NCI-H146 treated with DMSO at 0.1 percent for 48 hours (cell line): ENCODE data around the gene FOXJ1.

Source experiments
- DNase-seq: peaks from one replicate; lab custom pipeline; 2025; ENCODE audit not compliant: unreplicated experiment; lab: John Stamatoyannopoulos, UW

FOXJ1 gene

GRCh38 chr17:76142039-76142584, 1.1 kb upstream of the FOXJ1 start:
- DNase-seq: no peak

GRCh38 chr17:76140661-76141211, 309 bp downstream of the FOXJ1 start:
- DNase-seq: no peak

- no peak for DNase-seq
Measured at GRCh38 chr17:76139801-76140660, 1.0 kb downstream of the FOXJ1 start.

GRCh38 chr17:76138896-76139752, 1.9 kb downstream of the FOXJ1 start:
- DNase-seq: no peak

- peak; percentile 33 for DNase-seq
Measured at GRCh38 chr17:76138234-76138895, 2.7 kb downstream of the FOXJ1 start.

GRCh38 chr17:76137351-76138233, 3.5 kb downstream of the FOXJ1 start:
- no peak for DNase-seq

GRCh38 chr17:76137001-76137350, 4.1 kb downstream of the FOXJ1 start:
- DNase-seq: no peak

GRCh38 chr17:76136276-76137000, 4.6 kb downstream of the FOXJ1 start:
- DNase-seq: no peak

- no peak for DNase-seq
Measured at GRCh38 chr17:76135810-76136188, 5.2 kb downstream of the FOXJ1 start.

- DNase-seq: no peak
Measured at GRCh38 chr17:76134911-76135809, 5.9 kb downstream of the FOXJ1 start.

GRCh38 chr17:76132574-76133338, 8.3 kb downstream of the FOXJ1 start:
- peak; percentile 97 for DNase-seq

GRCh38 chr17:76131692-76132573, 9.1 kb downstream of the FOXJ1 start:
- DNase-seq: no peak

GRCh38 chr17:76131051-76131691, 9.9 kb downstream of the FOXJ1 start:
- DNase-seq: no peak

GRCh38 chr17:76130473-76130872, 10.6 kb downstream of the FOXJ1 start:
- DNase-seq: no peak

GRCh38 chr17:76125922-76126321, 15.1 kb downstream of the FOXJ1 start:
- DNase-seq: no peak

GRCh38 chr17:76125391-76125675, 15.7 kb downstream of the FOXJ1 start:
- no peak for DNase-seq
